ENCODE measurements around the gene FBXL14. TPM values are rescaled to one million over a fixed set of nuclear protein-coding genes. Genes with fewer than 3 reads are reported as not detected.

FBXL14 gene
- polyA plus RNA-seq, 3 donors: 6.2 to 9.8 (median 7.2) TPM

DNA sequence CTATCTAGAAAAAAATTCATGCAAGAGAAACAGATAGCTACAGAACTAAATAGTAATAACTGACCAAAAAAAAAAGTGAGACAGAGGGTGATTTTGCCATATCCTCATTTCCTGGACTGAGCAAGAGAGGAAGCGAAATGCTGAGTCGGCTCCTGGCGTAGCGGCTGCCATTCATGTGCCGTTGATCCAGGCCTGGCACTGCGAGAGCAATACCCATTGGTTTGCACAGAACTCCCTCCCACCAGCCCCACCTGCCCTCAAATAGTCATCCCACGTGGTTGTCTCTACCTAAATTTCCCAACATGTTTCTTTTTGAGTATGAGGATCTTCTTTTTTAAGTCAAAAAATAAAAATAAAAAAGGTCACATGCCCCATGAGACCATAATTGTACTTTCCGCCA is 25.2 kb upstream of the FBXL14 start:
- H3K36me3 Mint-ChIP-seq: peaks cover 8 to 12% of the 10 kb centered on the region in 2 donors
- Histone ChIP-seq H3K27ac (ENCODE audit: low read depth in 1 of 2, low read length in 2 of 2) (peak overlapping the region; percentile 14 to 76), H3K36me3 (replicated peaks in 1 of 2; ENCODE audit: control insufficient read depth in 1 of 2, insufficient read depth in 2 of 2, low read length in 2 of 2) (no peaks in the 10 kb centered on the region), H3K27me3 (ENCODE audit: control insufficient read depth in 2 of 2, insufficient read depth in 2 of 2, low read length in 2 of 2) (no peaks in the 10 kb centered on the region), H3K4me2 (replicated peaks; ENCODE audit: extremely low read depth, low read length, poor library complexity, severe bottlenecking) (peak overlapping the region; percentile 63), H3K4me1 (ENCODE audit: control insufficient read depth in 1 of 2, insufficient read depth in 2 of 2, low read length in 2 of 2) (peaks cover 55 to 63% of the 10 kb centered on the region in 2 donors), H3K9me3 (replicated peaks in 1 of 2; ENCODE audit: control insufficient read depth in 1 of 2, insufficient read depth in 1 of 2, low read length in 2 of 2) (no peaks in the 10 kb centered on the region), H2AFZ (ENCODE audit: insufficient read depth, low read depth, low read length, poor library complexity, severe bottlenecking) (no peak overlapping the region), H4K20me1 (ENCODE audit: insufficient read depth, low read length) (no peaks in the 10 kb centered on the region), H3K9ac (ENCODE audit: insufficient read depth, low read length, poor library complexity, severe bottlenecking) (no peak overlapping the region), H3K4me3 (replicated peaks in 1 of 3; ENCODE audit: low read depth in 2 of 3, low read length in 3 of 3) (peak overlapping the region in 1 of 3 experiments; percentile 56), H3K79me2 (ENCODE audit: insufficient read depth, low read length) (peaks cover 11% of the 10 kb centered on the region)
- H3K9me3 Mint-ChIP-seq: peaks cover 0 to 3% (median 0%) of the 10 kb centered on the region in 7 donors
- 0% methylated on average over 1 of the region's 8 CpGs for WGBS (ENCODE audit: insufficient coverage)
- intact Hi-C loops (cut with micrococcal nuclease): no loop called here
- no peaks in the 10 kb centered on the region for H3K27me3 Mint-ChIP-seq (ENCODE audit: low read depth in 3 of 3)
- H3K4me1 Mint-ChIP-seq: peaks cover 64% of the 10 kb centered on the region
- peak overlapping the region; percentile 77 to 95 (median 91) for H3K27ac Mint-ChIP-seq
- peak overlapping the region; percentile 32 to 68 for H3K4me3 Mint-ChIP-seq
- DNase-seq: peak; percentile 77 to 91 (median 91)
- TF ChIP-seq, protein P1, sequence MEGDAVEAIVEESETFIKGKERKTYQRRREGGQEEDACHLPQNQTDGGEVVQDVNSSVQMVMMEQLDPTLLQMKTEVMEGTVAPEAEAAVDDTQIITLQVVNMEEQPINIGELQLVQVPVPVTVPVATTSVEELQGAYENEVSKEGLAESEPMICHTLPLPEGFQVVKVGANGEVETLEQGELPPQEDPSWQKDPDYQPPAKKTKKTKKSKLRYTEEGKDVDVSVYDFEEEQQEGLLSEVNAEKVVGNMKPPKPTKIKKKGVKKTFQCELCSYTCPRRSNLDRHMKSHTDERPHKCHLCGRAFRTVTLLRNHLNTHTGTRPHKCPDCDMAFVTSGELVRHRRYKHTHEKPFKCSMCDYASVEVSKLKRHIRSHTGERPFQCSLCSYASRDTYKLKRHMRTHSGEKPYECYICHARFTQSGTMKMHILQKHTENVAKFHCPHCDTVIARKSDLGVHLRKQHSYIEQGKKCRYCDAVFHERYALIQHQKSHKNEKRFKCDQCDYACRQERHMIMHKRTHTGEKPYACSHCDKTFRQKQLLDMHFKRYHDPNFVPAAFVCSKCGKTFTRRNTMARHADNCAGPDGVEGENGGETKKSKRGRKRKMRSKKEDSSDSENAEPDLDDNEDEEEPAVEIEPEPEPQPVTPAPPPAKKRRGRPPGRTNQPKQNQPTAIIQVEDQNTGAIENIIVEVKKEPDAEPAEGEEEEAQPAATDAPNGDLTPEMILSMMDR (IDR thresholded peaks at IDR 0.05): no peak

DNA sequence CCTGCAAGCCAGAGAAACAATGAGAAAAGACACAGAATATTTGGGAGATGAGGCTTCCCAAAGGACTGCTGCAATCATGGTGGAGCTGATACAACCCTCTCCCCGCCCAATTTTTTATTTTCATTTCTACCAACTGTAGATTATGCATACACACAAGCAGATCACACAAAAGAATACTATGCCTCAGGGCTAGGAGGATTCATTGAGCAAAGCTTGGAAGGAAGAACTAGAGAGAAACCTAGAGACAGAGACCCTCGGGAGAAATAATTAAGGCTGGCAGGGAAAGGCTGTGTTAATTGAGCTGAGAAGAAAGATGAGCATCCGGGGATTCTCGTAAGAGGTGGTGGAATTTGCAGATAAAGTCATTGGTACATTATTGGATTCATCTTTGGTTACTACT is 24.8 kb upstream of the FBXL14 start:
- peaks cover 55 to 63% of the 10 kb centered on the region in 2 donors for H3K4me1 ChIP-seq (ENCODE audit: control insufficient read depth in 1 of 2, insufficient read depth in 2 of 2, low read length in 2 of 2)
- H3K4me2 ChIP-seq (replicated peaks; ENCODE audit: extremely low read depth, low read length, poor library complexity, severe bottlenecking): peak overlapping the region; percentile 63
- H3K4me3 ChIP-seq (replicated peaks in 1 of 3; ENCODE audit: low read depth in 2 of 3, low read length in 3 of 3): peak overlapping the region in 1 of 3 experiments; percentile 56
- Mint-ChIP-seq H3K36me3 (peaks cover 6 to 10% of the 10 kb centered on the region in 2 donors), H3K4me3 (peak overlapping the region; percentile 32 to 68), H3K4me1 (peaks cover 65% of the 10 kb centered on the region), H3K9me3 (peaks cover 0 to 3% (median 0%) of the 10 kb centered on the region in 7 donors), H3K27ac (peak overlapping the region; percentile 77 to 95 (median 91)), H3K27me3 (ENCODE audit: low read depth in 3 of 3) (no peaks in the 10 kb centered on the region)
- 28% methylated on average over 2 of the region's 4 CpGs for WGBS (ENCODE audit: insufficient coverage)
- no peaks in the 10 kb centered on the region for H3K27me3 ChIP-seq (ENCODE audit: control insufficient read depth in 2 of 2, insufficient read depth in 2 of 2, low read length in 2 of 2)
- DNase-seq: no peak
- no peaks in the 10 kb centered on the region for H3K36me3 ChIP-seq (replicated peaks in 1 of 2; ENCODE audit: control insufficient read depth in 1 of 2, insufficient read depth in 2 of 2, low read length in 2 of 2)
- H3K27ac ChIP-seq (ENCODE audit: low read depth in 1 of 2, low read length in 2 of 2): peak overlapping the region in 1 of 2 donors; percentile 76
- peaks cover 11% of the 10 kb centered on the region for H3K79me2 ChIP-seq (ENCODE audit: insufficient read depth, low read length)
- no peak overlapping the region for H3K9ac ChIP-seq (ENCODE audit: insufficient read depth, low read length, poor library complexity, severe bottlenecking)
- no peaks in the 10 kb centered on the region for H4K20me1 ChIP-seq (ENCODE audit: insufficient read depth, low read length)
- H3K9me3 ChIP-seq (replicated peaks in 1 of 2; ENCODE audit: control insufficient read depth in 1 of 2, insufficient read depth in 1 of 2, low read length in 2 of 2): no peaks in the 10 kb centered on the region
- intact Hi-C loops (cut with micrococcal nuclease): no loop called here
- TF ChIP-seq, protein P1 (IDR thresholded peaks at IDR 0.05): no peak
- H2AFZ ChIP-seq (ENCODE audit: insufficient read depth, low read depth, low read length, poor library complexity, severe bottlenecking): no peak overlapping the region

All from CD14-positive monocyte (primary cell).